GF-D8 (cell line): ENCODE data around the gene ASCC1.

ENCODE experiments used
- DNase-seq: peaks from one replicate; lab custom pipeline; 2025; lab: John Stamatoyannopoulos, UW

ASCC1 gene

GRCh38 chr10:72081772-72082590, 134.1 kb downstream of the ASCC1 start:
- DNase-seq = no peak

GRCh38 chr10:72081210-72081609, 134.9 kb downstream of the ASCC1 start:
- no peak for DNase-seq

DNA sequence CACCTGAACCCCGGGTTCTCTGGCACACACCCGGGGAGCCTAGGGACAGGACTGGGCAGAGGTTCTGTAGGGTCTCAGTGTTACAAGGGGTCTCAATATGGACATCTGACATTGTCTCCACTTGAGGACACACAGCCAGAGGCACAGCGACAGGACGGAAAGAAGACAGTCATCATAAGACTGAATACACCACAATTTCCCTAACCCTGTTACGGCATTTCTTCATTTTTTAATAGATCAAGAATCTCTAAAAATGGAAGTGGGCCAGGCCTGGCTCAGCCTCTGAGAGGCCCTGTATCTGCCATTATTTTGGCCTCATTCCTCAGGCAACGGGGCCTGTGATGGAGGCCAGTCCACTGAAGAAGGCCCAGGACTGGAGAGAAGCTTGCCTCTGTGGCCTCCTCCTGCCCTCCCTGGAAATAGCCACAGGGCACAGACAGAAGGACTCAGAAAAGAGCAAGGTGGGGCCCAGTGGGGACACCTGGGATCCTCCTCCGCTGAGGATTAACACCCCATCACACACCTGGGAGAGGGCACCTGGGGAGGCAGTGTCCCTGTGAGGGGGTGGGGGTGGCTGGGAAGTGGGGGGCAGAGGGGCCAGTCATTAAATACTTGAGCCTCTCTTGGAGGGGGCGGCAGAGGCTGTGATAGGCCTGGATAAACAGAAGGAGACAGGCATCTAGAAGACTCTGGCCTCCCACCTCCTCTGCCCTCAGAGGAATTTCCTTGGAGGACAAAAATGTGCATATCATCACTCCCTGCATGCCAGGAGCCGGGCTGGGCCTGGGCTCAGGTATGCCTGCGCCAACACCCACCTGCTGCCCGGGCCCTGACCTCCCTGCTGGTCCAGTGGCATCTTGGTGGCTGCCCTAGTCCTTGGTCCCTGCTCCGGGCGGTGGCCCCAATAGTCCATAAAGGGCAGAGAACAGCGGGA, 135.8 kb downstream of the ASCC1 start:
- DNase-seq = no peak

- DNase-seq = no peak
These were observed 136.7 kb downstream of the ASCC1 start for GRCh38 chr10:72079356-72079755.

GRCh38 chr10:72077275-72077990, 138.6 kb downstream of the ASCC1 start:
- no peak for DNase-seq

DNA sequence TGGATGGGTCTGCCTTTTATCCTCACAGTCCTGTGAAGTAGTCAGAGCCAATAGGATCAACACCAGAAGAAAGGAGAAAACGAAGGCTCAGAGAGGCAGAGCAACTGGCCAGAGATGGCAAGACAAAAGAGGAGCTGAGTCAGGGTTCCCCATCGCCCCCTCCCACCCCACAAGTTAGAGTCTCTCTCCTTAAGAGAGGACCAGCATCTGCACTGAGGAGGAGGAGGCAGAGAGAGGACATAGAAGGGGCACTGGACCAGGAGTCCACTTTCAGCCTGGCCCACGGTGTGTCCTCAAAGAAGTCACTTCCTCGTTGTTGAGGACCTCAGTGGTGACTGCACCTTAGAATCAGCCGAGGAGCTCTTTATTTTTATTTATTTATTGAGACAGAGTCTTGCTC, 139.3 kb downstream of the ASCC1 start:
- DNase-seq = no peak

DNA sequence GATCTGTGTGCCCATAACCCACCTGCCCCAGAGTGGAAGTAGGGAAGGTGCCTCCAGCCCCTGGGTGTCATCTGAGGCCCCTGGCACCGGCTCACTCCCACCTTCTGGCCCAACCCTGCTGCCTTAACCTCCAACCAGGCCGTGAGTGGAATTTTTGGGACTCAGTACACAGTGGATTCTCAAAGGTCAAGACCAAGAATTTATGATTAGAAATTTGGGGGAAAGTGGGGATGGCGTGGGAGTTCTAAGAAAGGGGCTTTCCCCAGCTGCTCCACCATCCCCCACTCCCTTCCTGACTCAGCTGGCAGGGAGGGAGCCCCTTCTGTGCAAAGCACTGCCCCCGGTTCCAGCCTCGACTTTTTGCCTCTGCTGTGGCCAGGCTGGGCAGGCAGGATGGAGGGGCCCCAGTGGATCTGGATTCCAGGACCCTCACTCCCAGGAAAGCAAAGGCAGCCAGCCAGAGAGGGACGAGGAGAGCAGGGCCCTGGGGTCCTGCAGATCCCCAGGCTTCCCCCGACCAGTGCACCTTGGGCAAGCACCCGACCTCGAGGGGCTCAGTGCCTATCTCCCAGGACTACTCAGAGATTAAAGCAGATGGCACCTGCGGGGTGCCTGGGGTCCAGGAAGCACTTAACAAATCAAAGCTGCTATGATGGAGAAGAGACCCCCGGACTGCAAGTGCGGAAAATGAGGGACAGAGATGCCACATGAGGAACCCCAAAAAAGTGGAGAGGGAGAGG, 140.5 kb downstream of the ASCC1 start:
- no peak for DNase-seq

DNA sequence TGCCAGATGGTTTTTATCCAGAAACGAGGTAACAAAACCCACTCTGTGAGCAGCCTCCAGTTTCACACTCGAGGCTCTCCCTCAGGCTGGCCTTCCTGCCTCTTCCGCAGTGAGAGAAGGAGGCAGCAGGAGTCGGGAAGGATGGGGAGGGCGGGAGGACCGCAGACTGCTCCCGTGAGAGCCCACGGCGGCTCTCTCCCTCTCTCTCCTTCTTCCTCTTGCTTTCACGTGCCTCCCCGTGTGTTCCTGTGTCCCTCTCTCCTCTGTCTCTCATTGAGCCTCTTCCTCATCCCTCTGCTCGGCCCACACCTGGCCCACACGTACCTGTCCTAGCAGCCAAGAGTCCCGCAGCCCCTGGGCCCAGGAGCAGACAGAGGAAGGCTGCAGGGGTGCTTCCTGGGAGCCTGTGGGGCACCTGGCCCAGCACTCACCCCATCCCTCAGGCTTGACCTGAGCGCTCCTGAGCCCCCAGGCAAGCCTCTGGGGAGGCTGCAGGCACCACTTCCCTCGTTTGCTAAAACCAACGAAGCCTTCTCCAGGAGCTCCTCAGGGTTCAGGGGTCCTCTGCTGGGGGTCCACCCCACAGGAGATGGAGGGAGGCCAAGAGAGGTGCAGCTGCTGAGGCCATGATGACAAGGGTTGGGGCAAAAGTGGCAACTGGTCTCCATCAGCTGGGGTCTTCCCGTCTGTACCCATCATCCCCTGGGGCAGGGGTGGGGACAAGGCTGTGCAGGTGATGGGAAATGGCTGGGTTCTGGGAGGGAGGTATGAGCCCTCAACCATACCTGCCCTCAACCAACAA, 141.3 kb downstream of the ASCC1 start:
- DNase-seq = no peak

GRCh38 chr10:72073708-72074573, 142.1 kb downstream of the ASCC1 start:
- no peak for DNase-seq

GRCh38 chr10:72072639-72073038, 143.4 kb downstream of the ASCC1 start:
- DNase-seq = no peak

DNA sequence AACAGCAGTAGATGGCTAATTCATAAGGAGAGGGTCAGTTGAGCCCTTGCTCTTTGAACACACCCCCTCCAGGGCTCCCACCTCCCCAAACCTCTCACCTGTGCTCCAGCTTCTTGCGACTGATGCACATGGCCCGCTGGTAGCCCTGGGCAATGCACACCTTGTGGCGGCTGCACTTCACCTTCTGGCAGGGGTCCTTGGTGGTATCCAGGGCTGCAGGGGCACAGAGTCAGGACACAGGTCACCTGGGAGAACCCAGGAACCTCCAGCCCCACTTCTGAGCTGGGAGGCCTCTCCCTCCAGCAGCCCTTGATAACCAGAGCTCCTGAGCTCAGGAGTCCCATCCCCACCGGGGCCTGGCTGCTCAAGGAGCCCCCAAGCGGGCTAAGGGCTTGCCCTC, 144.0 kb downstream of the ASCC1 start:
- DNase-seq = no peak

- no peak for DNase-seq
These were observed 146.1 kb downstream of the ASCC1 start for GRCh38 chr10:72069751-72070526.

DNA sequence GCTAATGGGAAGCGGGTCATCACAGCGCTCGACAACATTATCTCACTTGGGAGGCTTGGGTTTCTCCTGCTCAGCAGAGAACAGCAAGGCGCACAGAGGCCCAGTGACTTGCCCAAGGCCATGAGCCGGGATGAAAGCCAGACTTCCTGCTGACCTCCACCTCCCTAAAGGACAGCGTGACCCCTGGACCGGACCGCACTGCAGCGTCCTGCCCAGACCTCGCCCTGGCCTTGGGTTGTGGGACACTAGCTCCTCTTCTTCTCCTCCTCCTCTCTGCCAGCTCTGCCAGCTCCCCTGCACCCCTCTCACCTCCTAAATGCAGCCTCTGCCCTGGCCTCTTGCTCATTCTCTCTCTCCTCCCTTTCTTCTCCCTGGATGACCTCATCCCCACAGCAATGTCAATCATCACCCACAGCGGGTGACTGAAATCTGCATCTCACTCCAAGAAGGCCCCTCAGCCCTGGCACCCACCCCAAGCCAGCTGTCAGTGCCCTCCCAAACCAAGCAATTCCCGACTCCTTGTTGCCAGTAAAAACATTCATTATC, 147.1 kb downstream of the ASCC1 start:
- DNase-seq = no peak

DNA sequence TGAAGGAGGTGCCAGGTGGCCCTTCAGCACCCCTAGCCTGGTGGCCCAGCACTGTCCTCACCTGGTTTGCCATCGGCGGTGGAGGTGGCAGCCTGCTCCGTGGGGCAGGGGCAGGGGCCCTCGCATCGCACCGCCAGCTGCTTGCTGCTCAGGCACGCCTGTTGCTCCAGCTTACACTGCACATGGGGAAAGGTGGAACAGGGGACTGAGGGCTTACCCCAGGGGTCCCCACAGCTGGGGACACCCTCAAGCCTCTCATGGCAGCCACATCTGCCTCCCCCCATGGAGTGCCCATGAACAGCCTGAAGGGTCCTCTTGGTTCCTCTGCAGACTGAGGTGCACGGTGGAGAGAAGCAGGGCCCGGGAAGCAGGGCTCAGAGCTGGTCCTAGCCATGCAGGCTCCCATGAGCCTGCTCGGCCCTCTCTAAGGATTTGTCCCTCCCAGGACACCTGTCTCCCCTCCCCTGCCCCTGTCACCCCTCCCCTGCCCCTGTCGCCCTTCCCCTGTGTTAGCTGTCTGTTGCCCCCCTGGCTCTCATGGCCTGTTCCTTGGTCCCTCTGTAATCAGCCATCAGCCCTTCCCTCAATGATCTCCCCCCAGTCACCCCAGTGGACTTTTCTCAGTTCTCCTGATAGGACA, 147.8 kb downstream of the ASCC1 start:
- DNase-seq = no peak

GRCh38 chr10:72067463-72068125, 148.5 kb downstream of the ASCC1 start:
- DNase-seq = no peak

GRCh38 chr10:72066318-72067284, 149.5 kb downstream of the ASCC1 start:
- no peak for DNase-seq
